GM12878 (cell line): ENCODE measurements around the gene VIPAS39. TPM values are rescaled to one million over a fixed set of nuclear protein-coding genes. Genes with fewer than 3 reads are reported as not detected.

Experiments used
- BHLHE40 ChIP-seq, 2 experiments: fragments of 450-650 bp in 1 of 2; IDR thresholded peaks; 2 replicates each; pipeline ENCODE4 v1.6.1; 2011 to 2017; ENCODE audit warnings: low read depth in 2 of 2, borderline replicate concordance in 1 of 2, improper control_type of control experiment in 1 of 2, low read length in 1 of 2, mild to moderate bottlenecking in 1 of 2
- CBFB ChIP-seq: IDR thresholded peaks from 2 replicates; pipeline ENCODE4 v1.6.1; 2016; ENCODE audit warnings: antibody characterized with exemption, low read depth
- CEBPB ChIP-seq, 2 experiments: fragments of 150-350 bp in 1 of 2; IDR thresholded peaks; 2 replicates each; pipeline ENCODE4 v1.6.1; 2012 to 2014; ENCODE audit warnings: low read depth in 2 of 2, low read length in 2 of 2, borderline replicate concordance in 1 of 2, inconsistent platforms in 1 of 2
- CHD2 ChIP-seq: IDR thresholded peaks from 2 replicates; pipeline ENCODE4 v1.6.1; 2011; ENCODE audit warnings: low read depth, low read length, improper control_type of control experiment, borderline replicate concordance
- CREM ChIP-seq: IDR thresholded peaks from 2 replicates; pipeline ENCODE4 v1.6.1; 2014; ENCODE audit warnings: antibody characterized with exemption, low read depth
- EP300 ChIP-seq, 2 experiments: fragments of 150-350 bp in 1 of 2; IDR thresholded peaks; 2 replicates each; pipeline ENCODE4 v1.6.1; 2011 to 2012; ENCODE audit warnings: low read depth in 2 of 2, low read length in 2 of 2, borderline replicate concordance in 1 of 2, improper control_type of control experiment in 1 of 2, inconsistent platforms in 1 of 2; ENCODE audit not compliant: control insufficient read depth in 1 of 2
- ESRRA ChIP-seq: IDR thresholded peaks from 2 replicates; pipeline ENCODE4 v1.6.1; 2012; ENCODE audit warnings: mild to moderate bottlenecking, low read length, improper control_type of control experiment
- HCFC1 ChIP-seq: fragments of 150-350 bp; IDR thresholded peaks from 2 replicates; pipeline ENCODE4 v1.6.1; 2014; ENCODE audit warnings: low read length
- IKZF2 ChIP-seq, 2 experiments: fragments of 450-650 bp; IDR thresholded peaks; 2 replicates each; pipeline ENCODE4 v1.6.1; 2017; ENCODE audit warnings: mild to moderate bottlenecking in 2 of 2, moderate library complexity in 2 of 2
- JUND ChIP-seq: IDR thresholded peaks from 2 replicates; pipeline ENCODE4 v1.6.1; 2012; ENCODE audit warnings: low read depth, mild to moderate bottlenecking, low read length, improper control_type of control experiment, moderate library complexity
- LARP7 ChIP-seq: fragments of 450-650 bp; IDR thresholded peaks from 2 replicates; pipeline ENCODE4 v1.6.1; 2017; ENCODE audit warnings: mild to moderate bottlenecking
- MYB ChIP-seq: fragments of 150-350 bp; IDR thresholded peaks from 2 replicates; pipeline ENCODE4 v1.6.1; 2014; ENCODE audit warnings: mild to moderate bottlenecking, low read depth, low read length, borderline replicate concordance
- MYC ChIP-seq: IDR thresholded peaks from 2 replicates; pipeline ENCODE4 v1.6.1; 2011; ENCODE audit warnings: mild to moderate bottlenecking, low read length, moderate library complexity, inconsistent platforms; ENCODE audit not compliant: insufficient read depth, insufficient replicate concordance, insufficient read length, severe bottlenecking
- NBN ChIP-seq: fragments of 450-650 bp; IDR thresholded peaks from 2 replicates; pipeline ENCODE4 v1.6.1; 2016
- POLR2A ChIP-seq: IDR thresholded peaks from 2 replicates; pipeline ENCODE4 v1.6.1; 2011; ENCODE audit warnings: low read depth, mild to moderate bottlenecking, low read length
- RAD21 ChIP-seq: IDR thresholded peaks from 2 replicates; pipeline ENCODE4 v1.6.1; 2011; ENCODE audit warnings: mild to moderate bottlenecking, low read depth, low read length, moderate library complexity; ENCODE audit not compliant: insufficient read depth
- RELA ChIP-seq: fragments of 450-650 bp; IDR thresholded peaks from 2 replicates; pipeline ENCODE4 v1.8.0; 2014; ENCODE audit warnings: borderline replicate concordance; ENCODE audit not compliant: partially characterized antibody
- REST ChIP-seq: IDR thresholded peaks from 2 replicates; pipeline ENCODE4 v1.6.1; 2012; ENCODE audit warnings: mild to moderate bottlenecking, low read depth, low read length
- SP1 ChIP-seq: IDR thresholded peaks from one replicate; pipeline ENCODE4 v1.6.1; 2011; ENCODE audit warnings: low read depth, low read length
- SRF ChIP-seq, 2 experiments: IDR thresholded peaks; 2 replicates each; pipeline ENCODE4 v1.6.1; 2011; ENCODE audit warnings: low read depth in 2 of 2, low read length in 2 of 2, mild to moderate bottlenecking in 1 of 2, moderate library complexity in 1 of 2
- STAT1 ChIP-seq: fragments of 450-650 bp; conservative IDR thresholded peaks from 2 replicates; pipeline ENCODE4 v1.6.1; 2014; ENCODE audit warnings: antibody characterized with exemption, mild to moderate bottlenecking
- TAF1 ChIP-seq: IDR thresholded peaks from 2 replicates; pipeline ENCODE4 v1.6.1; 2011; ENCODE audit warnings: mild to moderate bottlenecking, low read depth, low read length, borderline replicate concordance
- TCF7 ChIP-seq: IDR thresholded peaks from 2 replicates; pipeline ENCODE4 v1.6.1; 2014; ENCODE audit warnings: antibody characterized with exemption, borderline replicate concordance
- YY1 ChIP-seq: IDR thresholded peaks from 2 replicates; pipeline ENCODE4 v1.6.1; 2011; ENCODE audit warnings: low read depth, mild to moderate bottlenecking, low read length
- ZNF207 ChIP-seq: fragments of 450-650 bp; IDR thresholded peaks from 2 replicates; pipeline ENCODE4 v1.6.1; 2014; ENCODE audit warnings: antibody characterized with exemption, mild to moderate bottlenecking, borderline replicate concordance
- polyA plus RNA-seq, 11 experiments: library from polyadenylated mRNA; depleted of rRNA in 4 of 11; unstranded in 6 of 11; stranded (reverse) in 5 of 11; fragments of >200 nt; fragmentation: Nextera tagmentation in 4 of 11; fragmentation: Illumina TruSeq in 1 of 11; extraction: Ambion mirVana in 4 of 11; extraction: Trizol in 1 of 11; gene quantifications; 1 replicate in 1 of 11; 2 replicates in 10 of 11; pipeline versions ENCODE4 v1.2.1 to v1.2.3, GENCODE V29; 2011 to 2016; ENCODE audit warnings: inconsistent platforms in 2 of 11, missing spikeins in 2 of 11, low read depth in 1 of 11
- total RNA-seq, 4 experiments: library from RNA; depleted of rRNA in 3 of 4; stranded (reverse); fragments of >200 nt in 3 of 4; fragmentation: Illumina TruSeq in 1 of 4; extraction: Trizol in 1 of 4; gene quantifications; 2 replicates each; pipeline versions ENCODE4 v1.2.1 to v1.2.3, GENCODE V29; 2013 to 2021
- TF ChIP-seq, protein P1 (sequence below): IDR thresholded peaks from 2 replicates; pipeline ENCODE4 v1.6.1; 2011; ENCODE audit warnings: low read depth, mild to moderate bottlenecking, low read length, moderate library complexity, borderline replicate concordance; ENCODE audit errors: extremely low read depth
- TF ChIP-seq, protein P2 (sequence below): IDR thresholded peaks from 2 replicates; pipeline ENCODE4 v1.6.1; 2012; ENCODE audit warnings: low read depth, low read length, improper control_type of control experiment

VIPAS39 gene
- total and polyA plus RNA-seq, 10 of the 15 experiments (the other 5 are each of a cell fraction or from before 2014, with no cell fraction given) = 6.7 to 38.8 (median 18.5) TPM

DNA sequence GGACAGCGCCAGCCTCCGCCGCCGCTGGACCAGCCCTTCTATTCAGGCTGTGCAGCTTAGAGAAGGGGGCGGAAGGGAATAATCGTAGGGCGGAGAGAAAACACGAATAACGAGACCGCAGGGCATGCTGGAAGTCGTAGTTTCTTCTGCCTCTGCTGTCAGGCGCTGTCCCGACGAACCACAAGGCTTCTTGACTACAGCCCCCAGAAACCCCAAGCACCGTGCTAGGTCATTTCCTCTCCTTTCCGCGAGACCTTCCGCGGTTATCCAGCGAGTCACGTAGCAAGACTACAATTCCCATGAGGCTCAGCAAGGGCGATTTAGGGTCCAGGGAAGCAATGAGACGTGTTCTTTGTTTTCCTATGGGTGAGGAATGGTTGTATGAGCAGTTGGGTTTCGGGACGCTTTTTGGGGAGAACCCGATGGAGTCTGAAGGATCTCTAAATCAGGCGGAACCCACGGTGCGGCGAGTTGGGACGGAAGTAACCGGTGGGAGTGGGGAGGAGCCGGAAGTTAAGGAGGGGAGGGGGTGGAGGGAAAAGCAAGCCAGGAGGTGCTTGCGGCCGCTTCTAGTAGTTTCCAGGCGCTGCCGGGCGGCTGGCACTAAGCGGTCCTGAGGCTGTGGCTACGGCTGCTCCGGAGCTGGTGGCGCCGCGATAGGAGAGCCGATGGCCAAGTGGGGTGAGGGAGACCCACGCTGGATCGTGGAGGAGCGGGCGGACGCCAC lies at the start of gene VIPAS39, which contains the start of gene AHSA1 (continued):
- TF ChIP-seq REST (0 out of 2 replicates have a peak, but pooled peaks have one; percentile 23), CREM (peak; percentile 99), RELA (peak; percentile 80), STAT1 (peak; percentile 99), POLR2A (peak; percentile 93), TAF1 (peak; percentile 84; the same call in 1 of the 2 replicates), CBFB (peak; percentile 92; the same call in 1 of the 2 replicates), BHLHE40 (IDR thresholded peaks at IDR 0.05; ENCODE audit: borderline replicate concordance in 1 of 2, low read depth in 2 of 2, low read length in 1 of 2) (peak; percentile 20 to 21; a peak in 2 of 4 replicates), MYB (no peak), NBN (peak; percentile 93), CHD2 (peak; percentile 98), JUND (no peak), ZNF207 (peak; percentile 51), CEBPB (IDR thresholded peaks at IDR 0.05; ENCODE audit: borderline replicate concordance in 1 of 2, low read depth in 2 of 2, low read length in 2 of 2) (no peak), ESRRA (peak; percentile 45), RAD21 (no peak), SP1 (no peak), TCF7 (no peak), YY1 (peak; percentile 76), SRF (IDR thresholded peaks at IDR 0.05; ENCODE audit: low read depth in 2 of 2, low read length in 2 of 2) (0 out of 4 replicates have a peak, but pooled peaks of 1 of the 2 experiments have one; percentile 38), EP300 (IDR thresholded peaks at IDR 0.05; ENCODE audit: borderline replicate concordance in 1 of 2, control insufficient read depth in 1 of 2, low read depth in 2 of 2, low read length in 2 of 2) (no peak), LARP7 (no peak), IKZF2 (IDR thresholded peaks at IDR 0.05) (no peak; a peak in 1 of 4 replicates), HCFC1 (peak; percentile 97), MYC (no peak)
- TF ChIP-seq, protein P1, sequence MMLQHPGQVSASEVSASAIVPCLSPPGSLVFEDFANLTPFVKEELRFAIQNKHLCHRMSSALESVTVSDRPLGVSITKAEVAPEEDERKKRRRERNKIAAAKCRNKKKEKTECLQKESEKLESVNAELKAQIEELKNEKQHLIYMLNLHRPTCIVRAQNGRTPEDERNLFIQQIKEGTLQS = peak; percentile 29; the same call in 1 of the 2 replicates
- TF ChIP-seq, protein P2, sequence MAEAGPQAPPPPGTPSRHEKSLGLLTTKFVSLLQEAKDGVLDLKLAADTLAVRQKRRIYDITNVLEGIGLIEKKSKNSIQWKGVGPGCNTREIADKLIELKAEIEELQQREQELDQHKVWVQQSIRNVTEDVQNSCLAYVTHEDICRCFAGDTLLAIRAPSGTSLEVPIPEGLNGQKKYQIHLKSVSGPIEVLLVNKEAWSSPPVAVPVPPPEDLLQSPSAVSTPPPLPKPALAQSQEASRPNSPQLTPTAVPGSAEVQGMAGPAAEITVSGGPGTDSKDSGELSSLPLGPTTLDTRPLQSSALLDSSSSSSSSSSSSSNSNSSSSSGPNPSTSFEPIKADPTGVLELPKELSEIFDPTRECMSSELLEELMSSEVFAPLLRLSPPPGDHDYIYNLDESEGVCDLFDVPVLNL = no peak
